Measurements from ENCODE around the gene NFATC3.

NFATC3 gene

DNA sequence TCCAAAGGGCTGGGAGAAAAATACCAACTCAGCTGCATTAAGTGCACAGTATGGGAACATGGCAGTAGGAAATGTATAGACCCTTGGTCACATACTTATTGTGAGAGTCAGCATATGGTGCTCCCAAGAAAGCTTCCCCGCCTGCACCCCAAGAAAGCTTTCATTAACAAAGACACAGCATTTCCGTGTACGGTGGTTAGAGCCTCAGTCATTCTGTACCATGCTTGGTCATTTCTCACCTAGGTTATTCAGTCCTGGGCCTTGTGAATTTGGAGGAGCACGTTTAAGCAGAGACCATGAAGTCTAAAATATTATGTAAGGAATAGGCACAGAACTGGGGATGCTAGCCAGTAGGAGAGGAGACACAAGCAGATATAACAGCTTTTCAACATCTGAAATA lies 94.7 kb downstream of the NFATC3 start:
- Histone ChIP-seq H3F3A (ENCODE audit: insufficient read depth, low read length) (no peaks in the 10 kb centered on the region), H2AFZ (ENCODE audit: low read length) (no peak overlapping the region), H3K9ac (ENCODE audit: low read length) (no peak overlapping the region), H3K27ac (ENCODE audit: low read depth, low read length, poor library complexity, severe bottlenecking) (no peak overlapping the region), H3K9me3 (ENCODE audit: low read length) (no peaks in the 10 kb centered on the region), H3K4me3 (ENCODE audit: low read depth, low read length, poor library complexity, severe bottlenecking) (no peak overlapping the region), H4K20me1 (ENCODE audit: insufficient read depth, low read length) (no peaks in the 10 kb centered on the region), H3K4me2 (ENCODE audit: low read length) (no peak overlapping the region), H3K27me3 (ENCODE audit: insufficient read depth, low read length) (no peaks in the 10 kb centered on the region), H3K4me1 (ENCODE audit: insufficient read depth, low read length, severe bottlenecking) (no peaks in the 10 kb centered on the region), H3K36me3 (ENCODE audit: insufficient read depth, low read length) (peaks cover 39% of the 10 kb centered on the region), H3K79me2 (ENCODE audit: insufficient read depth, low read length) (no peaks in the 10 kb centered on the region), H3K9me2 (ENCODE audit: low read depth, low read length) (no peaks in the 10 kb centered on the region)
- TF ChIP-seq EZH2 (IDR thresholded peaks at IDR 0.05; ENCODE audit: borderline replicate concordance, low read length), result no peak
- TF ChIP-seq, protein P1, sequence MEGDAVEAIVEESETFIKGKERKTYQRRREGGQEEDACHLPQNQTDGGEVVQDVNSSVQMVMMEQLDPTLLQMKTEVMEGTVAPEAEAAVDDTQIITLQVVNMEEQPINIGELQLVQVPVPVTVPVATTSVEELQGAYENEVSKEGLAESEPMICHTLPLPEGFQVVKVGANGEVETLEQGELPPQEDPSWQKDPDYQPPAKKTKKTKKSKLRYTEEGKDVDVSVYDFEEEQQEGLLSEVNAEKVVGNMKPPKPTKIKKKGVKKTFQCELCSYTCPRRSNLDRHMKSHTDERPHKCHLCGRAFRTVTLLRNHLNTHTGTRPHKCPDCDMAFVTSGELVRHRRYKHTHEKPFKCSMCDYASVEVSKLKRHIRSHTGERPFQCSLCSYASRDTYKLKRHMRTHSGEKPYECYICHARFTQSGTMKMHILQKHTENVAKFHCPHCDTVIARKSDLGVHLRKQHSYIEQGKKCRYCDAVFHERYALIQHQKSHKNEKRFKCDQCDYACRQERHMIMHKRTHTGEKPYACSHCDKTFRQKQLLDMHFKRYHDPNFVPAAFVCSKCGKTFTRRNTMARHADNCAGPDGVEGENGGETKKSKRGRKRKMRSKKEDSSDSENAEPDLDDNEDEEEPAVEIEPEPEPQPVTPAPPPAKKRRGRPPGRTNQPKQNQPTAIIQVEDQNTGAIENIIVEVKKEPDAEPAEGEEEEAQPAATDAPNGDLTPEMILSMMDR (IDR thresholded peaks at IDR 0.05; ENCODE audit: low read length), result no peak

DNA sequence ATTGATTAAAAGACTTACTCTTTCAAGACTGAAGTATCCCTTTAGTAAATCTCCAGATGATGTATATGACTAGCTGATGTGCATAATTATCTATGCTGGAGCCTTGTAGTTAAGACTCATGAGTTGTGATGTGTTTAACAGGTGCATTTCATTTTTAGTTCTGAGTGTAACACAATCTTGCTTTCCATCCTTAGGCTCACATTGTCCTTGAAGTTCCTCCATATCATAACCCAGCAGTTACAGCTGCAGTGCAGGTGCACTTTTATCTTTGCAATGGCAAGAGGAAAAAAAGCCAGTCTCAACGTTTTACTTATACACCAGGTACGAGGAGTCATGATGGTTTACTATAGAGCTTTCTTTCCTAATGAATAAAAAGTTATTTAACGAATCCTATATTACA lies 97.9 kb downstream of the NFATC3 start:
- H3K9me3 ChIP-seq (ENCODE audit: low read length), result no peaks in the 10 kb centered on the region
- H3K4me1 ChIP-seq (ENCODE audit: insufficient read depth, low read length, severe bottlenecking), result no peaks in the 10 kb centered on the region
- H3K36me3 ChIP-seq (ENCODE audit: insufficient read depth, low read length), result peaks cover 64% of the 10 kb centered on the region

DNA sequence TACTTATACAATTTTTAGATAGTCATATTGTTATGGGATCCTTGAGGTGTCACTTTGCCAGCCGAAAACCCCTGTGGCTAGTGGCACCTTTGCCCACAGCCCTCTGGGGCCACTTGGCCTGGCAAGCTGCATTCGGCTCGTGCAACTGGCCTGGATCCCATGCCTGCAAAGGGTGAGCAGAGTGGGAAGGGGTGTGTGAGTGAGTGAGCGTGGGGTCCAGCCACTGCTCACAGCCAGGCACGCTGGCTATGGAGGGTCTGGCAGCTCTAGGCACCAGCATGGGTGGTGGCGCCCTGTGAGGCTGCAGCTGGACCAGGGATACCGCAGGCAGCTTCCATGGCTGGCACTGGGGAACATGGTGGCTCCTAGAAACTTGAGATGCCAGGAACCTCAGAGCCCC lies 101.7 kb downstream of the NFATC3 start:
- H3K4me3 ChIP-seq (ENCODE audit: low read depth, low read length, poor library complexity, severe bottlenecking), result no peak overlapping the region
- no peak overlapping the region for H2AFZ ChIP-seq (ENCODE audit: low read length)
- no peaks in the 10 kb centered on the region; the same call in 1 of the 2 replicates for H3K9me2 ChIP-seq (ENCODE audit: low read depth, low read length)
- no peak overlapping the region for H3K27ac ChIP-seq (ENCODE audit: low read depth, low read length, poor library complexity, severe bottlenecking)
- H3K36me3 ChIP-seq (ENCODE audit: insufficient read depth, low read length), result peaks cover 67% of the 10 kb centered on the region
- H4K20me1 ChIP-seq (ENCODE audit: insufficient read depth, low read length), result no peaks in the 10 kb centered on the region
- H3K4me2 ChIP-seq (ENCODE audit: low read length), result no peak overlapping the region
- no peaks in the 10 kb centered on the region for H3K9me3 ChIP-seq (ENCODE audit: low read length)
- H3K9ac ChIP-seq (ENCODE audit: low read length), result no peak overlapping the region
- H3K4me1 ChIP-seq (ENCODE audit: insufficient read depth, low read length, severe bottlenecking), result no peaks in the 10 kb centered on the region
- H3K79me2 ChIP-seq (ENCODE audit: insufficient read depth, low read length), result no peaks in the 10 kb centered on the region
- H3K27me3 ChIP-seq (ENCODE audit: insufficient read depth, low read length), result no peaks in the 10 kb centered on the region
- H3F3A ChIP-seq (ENCODE audit: insufficient read depth, low read length), result no peaks in the 10 kb centered on the region
- TF ChIP-seq, protein P1 (IDR thresholded peaks at IDR 0.05; ENCODE audit: low read length), result no peak
- TF ChIP-seq EZH2 (IDR thresholded peaks at IDR 0.05; ENCODE audit: borderline replicate concordance, low read length), result no peak

More for the DNA sequence above, 97.9 kb downstream of the NFATC3 start:
- no peak overlapping the region for H2AFZ ChIP-seq (ENCODE audit: low read length)
- H3K27ac ChIP-seq (ENCODE audit: low read depth, low read length, poor library complexity, severe bottlenecking), result no peak overlapping the region
- no peaks in the 10 kb centered on the region for H4K20me1 ChIP-seq (ENCODE audit: insufficient read depth, low read length)
- H3K9ac ChIP-seq (ENCODE audit: low read length), result no peak overlapping the region
- no peak overlapping the region for H3K4me3 ChIP-seq (ENCODE audit: low read depth, low read length, poor library complexity, severe bottlenecking)
- H3F3A ChIP-seq (ENCODE audit: insufficient read depth, low read length), result no peaks in the 10 kb centered on the region
- H3K4me2 ChIP-seq (ENCODE audit: low read length), result no peak overlapping the region
- no peaks in the 10 kb centered on the region for H3K9me2 ChIP-seq (ENCODE audit: low read depth, low read length)
- no peaks in the 10 kb centered on the region for H3K27me3 ChIP-seq (ENCODE audit: insufficient read depth, low read length)
- TF ChIP-seq EZH2 (IDR thresholded peaks at IDR 0.05; ENCODE audit: borderline replicate concordance, low read length), result no peak
- H3K79me2 ChIP-seq (ENCODE audit: insufficient read depth, low read length), result no peaks in the 10 kb centered on the region

DNA sequence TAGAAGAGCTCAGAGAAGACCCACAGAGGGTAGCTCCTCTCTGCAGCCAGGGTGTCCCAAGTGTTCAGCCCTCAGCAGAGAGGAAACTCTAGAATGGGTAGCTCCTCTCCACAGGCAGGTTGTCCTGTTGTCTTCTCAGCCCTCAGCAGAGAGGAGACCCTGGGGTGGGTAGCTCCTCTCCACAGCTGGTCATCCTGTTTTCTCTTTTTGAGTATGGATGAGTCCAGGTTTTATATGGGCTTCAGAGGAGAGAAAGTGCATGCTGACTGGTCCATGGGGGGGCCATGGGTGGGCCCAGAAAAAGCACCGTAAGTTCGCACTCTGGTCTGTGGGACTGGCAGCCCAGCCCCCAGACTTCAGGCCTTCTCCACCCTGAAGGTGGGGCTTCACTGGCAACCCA lies 102.3 kb downstream of the NFATC3 start:
- Histone ChIP-seq H3K27me3 (ENCODE audit: insufficient read depth, low read length) (no peaks in the 10 kb centered on the region), H3K4me1 (ENCODE audit: insufficient read depth, low read length, severe bottlenecking) (no peaks in the 10 kb centered on the region), H3K9ac (ENCODE audit: low read length) (no peak overlapping the region), H3K36me3 (ENCODE audit: insufficient read depth, low read length) (peaks cover 66% of the 10 kb centered on the region), H3K27ac (ENCODE audit: low read depth, low read length, poor library complexity, severe bottlenecking) (no peak overlapping the region), H3K79me2 (ENCODE audit: insufficient read depth, low read length) (no peaks in the 10 kb centered on the region), H3F3A (ENCODE audit: insufficient read depth, low read length) (no peaks in the 10 kb centered on the region), H3K9me3 (ENCODE audit: low read length) (no peaks in the 10 kb centered on the region), H3K9me2 (ENCODE audit: low read depth, low read length) (no peaks in the 10 kb centered on the region; the same call in 1 of the 2 replicates), H3K4me3 (ENCODE audit: low read depth, low read length, poor library complexity, severe bottlenecking) (no peak overlapping the region), H2AFZ (ENCODE audit: low read length) (no peak overlapping the region), H3K4me2 (ENCODE audit: low read length) (no peak overlapping the region), H4K20me1 (ENCODE audit: insufficient read depth, low read length) (no peaks in the 10 kb centered on the region)
- TF ChIP-seq, protein P1 (IDR thresholded peaks at IDR 0.05; ENCODE audit: low read length), result no peak
- no peak for TF ChIP-seq EZH2 (IDR thresholded peaks at IDR 0.05; ENCODE audit: borderline replicate concordance, low read length)
